Measurements from ENCODE around the gene PIM3.

Gene PIM3

DNA sequence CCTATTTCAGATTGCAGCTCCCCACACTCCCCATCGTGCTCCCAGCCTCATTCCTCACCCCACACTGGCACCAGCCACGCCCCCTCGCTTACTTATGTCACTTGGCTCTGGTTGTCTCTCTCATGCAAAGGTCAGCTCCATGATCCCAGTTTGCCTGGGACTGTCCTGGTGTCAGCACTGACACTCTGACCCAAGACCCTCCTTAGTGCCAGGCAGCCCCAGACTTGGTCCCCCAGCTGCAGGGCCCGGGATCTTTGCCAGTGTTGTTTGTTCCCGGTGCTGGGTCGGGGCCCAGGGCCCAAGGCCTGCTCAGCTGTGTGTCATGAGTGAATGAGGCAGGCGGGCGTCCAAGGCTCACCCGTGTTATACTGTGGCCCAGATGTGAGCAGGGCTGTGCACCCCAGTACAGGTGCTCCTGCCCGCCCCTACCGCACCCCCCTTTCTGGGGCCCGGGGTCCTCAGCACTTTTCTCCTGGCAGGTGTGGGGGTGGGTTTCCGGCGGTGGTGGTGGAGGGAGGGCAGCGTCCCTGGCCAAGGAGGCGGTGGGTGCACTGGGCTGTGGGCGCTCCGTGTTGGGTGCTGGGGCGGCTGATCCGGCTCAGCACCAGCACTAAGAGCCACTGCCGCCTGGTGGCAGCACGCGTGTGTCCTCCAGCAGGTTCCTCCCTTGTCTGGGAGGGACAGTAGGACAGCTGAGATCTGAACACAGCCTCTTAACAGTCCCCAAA, 32.5 kb downstream of the PIM3 start:
- peak; percentile 77 for DNase-seq

DNA sequence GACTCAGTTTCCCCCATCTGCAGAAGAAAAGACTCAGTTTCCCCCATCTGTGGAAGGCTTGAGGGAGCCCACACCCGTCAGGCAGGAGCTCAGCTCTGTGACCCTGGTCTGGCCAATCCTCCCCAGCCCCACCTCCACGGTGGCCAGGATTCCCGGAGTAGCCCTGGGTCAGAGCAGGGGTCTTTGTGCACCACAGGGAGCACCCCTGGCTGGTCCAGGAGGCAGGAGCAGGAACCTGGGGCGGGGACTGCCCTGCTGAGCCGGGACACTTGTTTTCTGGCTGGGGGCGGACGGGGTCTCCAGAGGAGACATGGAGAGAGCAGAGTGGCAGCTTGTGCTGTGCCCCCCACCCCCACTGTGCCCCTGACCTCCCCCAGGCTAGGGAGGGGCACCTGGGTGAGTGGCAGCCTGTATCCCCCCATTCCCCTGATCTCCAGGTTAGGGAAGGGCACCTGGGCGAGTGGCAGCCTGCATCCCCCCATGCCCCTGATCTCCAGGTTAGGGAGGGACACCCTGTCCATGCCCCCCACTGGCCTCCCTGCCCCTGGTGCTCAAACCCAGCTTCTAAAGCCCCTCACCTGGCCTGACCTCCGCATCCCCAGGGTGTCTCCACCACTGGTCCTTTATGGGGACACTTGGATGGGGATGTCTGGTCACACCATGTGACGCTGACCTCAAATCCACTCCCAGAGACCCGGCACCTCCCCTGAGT, 33.2 kb downstream of the PIM3 start:
- no peak for DNase-seq

DNA sequence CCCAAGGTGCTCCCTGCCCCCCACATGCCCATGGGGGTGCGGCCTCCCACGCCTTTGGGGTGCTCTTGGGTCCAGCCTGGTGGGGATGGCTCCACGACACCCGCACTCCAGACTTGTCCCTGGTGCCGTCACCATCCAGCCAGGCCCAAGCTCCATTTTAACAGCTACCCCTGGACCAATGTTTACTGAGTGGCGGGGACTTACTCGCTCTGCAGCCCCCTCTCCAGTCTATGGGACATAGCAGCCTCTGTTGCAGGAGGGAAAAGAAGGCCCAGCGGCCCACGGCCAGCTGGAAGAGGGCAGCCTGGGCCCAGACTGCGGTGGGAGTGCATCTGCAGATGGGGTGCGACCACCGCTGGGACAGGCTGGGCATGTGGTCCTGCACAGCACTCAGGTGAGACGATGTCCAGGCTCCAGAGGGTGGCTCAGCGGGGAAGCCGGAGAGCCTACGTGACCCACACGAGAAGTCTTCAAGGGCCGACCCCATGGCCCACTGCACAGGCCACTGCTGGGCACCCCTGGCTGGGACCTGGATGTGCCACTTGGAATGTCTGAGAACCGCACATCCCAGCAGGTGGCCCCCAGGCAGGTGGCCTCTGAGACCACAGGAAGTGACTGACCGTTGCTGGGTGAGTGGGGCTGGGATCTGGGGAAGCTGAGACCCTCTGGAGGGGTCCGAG, 33.9 kb downstream of the PIM3 start:
- no peak for DNase-seq

DNA sequence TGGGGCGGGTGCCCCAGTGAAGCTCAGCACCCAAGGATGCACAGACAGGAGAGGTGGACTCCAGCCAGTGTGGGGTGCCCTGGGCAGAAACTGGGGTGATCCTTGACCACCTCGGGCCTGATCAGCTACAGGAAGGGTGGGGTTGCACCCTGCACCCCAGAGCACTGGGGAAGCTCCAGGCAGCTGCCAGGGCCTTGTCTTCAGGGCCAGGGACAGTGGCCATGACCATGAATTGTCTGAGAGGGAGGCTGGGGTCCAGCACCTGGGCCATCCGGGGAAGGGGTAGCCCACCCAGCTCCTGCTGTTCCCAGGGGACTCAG, 34.4 kb downstream of the PIM3 start:
- no peak for DNase-seq

DNA sequence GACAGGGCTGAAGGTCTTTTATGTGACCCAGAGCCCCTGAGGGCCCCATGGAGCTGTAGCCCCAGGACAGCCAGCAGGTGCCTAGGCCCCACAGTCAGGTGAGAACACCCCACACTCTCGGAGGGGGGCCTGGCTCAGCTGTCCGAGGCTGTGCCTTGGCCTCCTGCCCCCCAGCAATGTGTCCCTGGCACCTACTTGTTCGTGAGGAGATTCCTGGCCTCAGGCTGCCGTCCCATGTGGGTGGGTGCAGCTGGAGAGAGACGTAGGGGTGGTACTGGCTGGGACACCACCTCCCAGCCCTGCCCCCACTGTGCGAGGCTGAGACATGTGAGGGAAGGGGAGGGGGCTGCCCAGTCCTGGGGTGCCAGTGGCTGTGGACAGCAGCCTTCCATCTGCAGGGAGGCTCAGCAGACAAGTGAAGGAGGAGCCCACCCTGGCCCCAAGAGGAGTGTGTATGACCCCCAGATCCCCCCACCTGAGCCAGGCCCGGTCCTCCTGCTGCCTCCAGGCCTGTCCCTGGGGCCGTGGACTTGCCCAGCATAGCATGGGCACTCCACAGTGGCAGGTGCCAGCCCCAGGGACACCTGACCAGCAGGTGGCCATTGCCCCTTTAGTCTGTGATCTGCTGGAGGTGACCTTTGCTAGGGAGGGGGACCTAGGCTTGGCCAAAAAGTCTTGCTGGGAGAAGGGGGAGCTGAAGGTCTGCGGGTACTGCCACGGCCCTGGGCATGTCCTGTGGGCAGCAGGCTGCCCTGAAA, 35.0 kb downstream of the PIM3 start:
- no peak for DNase-seq

DNA sequence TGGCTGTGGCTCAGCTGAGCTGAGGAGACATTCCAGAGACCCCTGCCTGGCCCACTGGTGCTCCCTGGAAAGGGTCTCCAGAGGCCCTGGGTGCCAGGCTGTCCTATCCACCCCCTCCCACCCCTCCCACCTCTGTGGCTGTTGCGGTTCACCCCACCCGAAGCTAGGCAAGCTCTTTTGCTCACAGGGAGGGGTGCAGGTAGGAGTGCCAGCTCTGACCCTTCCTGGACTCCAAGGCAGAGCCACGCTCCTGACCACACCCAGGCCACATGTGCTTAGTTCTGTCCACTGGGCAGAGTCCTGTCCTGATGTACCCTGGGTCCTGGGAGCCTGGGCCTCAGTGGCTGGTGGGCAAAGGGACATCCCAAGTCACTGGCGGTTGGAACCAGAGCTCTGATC, 35.5 kb downstream of the PIM3 start:
- no peak for DNase-seq

DNA sequence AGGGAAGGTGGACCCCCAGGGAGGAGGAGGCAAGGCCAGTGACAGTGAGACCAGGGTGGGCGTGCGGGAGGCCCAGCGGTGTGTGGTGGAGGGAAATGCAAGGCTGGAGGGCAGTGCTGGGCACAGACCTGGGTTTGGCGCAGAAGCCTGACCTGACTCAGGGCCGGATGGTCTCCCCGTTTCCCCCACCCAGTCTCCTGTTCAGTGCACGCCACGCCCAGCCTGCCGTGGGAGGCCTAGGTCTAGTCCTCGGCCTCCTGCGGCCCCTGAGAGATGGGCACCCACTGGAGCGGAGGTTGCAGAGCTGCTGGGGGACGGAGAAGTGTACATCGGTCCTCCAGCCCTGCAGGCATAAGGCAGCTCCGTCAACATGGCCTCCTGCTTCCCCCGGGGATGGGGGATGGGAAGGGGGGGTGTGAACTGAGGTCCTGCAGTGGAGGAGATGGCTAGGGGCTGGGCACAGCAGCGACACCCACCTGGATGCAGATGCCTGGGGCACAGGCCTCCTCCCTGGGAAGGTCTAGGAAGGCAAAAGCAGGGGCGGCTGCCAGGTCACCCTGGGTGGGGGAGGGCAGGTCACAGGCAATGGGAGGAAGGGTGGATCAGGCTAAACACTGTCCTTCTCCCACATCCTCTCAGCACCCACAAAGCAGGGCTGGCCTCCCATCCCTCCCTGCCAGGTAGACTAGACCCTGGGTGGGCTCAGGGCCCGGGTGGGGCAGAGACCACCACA, 36.1 kb downstream of the PIM3 start:
- no peak for DNase-seq

DNA sequence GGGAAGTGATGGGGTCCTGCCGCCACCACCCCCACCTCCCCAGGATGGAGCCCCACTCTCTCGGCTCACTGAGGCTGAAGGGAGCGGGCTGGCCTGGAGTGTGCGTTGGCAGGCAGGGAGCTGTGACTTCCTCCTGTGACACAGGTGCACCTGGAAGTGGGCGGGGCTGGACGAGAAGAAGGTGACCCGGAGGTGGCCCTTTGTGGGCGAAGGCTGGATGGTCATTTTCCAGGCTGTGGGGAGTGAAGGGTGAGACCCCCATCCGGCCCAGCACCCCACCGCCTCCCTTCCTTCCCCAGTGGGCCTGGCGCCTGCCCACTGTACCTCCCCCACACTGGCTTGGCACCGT, 36.7 kb downstream of the PIM3 start:
- no peak for DNase-seq

DNA sequence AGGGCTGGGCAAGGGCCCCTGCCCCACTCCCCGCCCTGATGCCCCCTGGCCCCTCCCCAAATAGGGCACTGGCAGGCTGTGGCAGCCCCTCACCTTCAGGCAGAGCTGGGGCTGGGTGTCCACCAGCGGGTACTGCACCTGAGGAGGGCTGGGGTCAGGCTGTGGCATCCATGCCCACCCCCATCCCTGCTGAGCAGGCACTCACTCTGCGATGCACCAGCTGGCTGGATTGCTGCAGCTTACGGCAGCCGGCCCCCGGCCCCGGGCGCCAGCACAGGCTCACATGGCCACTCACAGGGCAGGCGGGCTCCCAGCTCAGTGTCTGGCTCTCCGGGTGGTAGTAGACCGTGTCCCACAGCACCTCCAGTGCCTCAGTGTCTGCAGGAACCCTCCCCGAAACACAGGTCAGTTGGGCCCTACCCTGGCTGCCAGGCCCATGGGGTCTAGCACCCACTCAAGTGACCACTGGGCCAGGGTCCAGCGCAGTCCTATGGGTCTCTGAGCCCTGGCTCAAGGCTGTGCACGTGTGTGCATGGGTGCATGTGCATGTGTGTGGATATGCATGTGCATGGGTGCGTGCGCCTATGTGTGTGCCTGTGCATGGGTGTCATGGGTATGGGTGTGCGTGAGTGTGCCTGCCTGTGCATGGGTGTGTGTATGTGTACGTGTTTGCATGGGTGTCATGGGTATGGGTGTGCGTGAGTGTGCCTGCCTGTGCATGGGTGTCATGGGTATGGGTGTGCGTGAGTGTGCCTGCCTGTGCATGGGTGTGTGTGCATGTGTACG, 37.6 kb downstream of the PIM3 start:
- DNase-seq: no peak

DNA sequence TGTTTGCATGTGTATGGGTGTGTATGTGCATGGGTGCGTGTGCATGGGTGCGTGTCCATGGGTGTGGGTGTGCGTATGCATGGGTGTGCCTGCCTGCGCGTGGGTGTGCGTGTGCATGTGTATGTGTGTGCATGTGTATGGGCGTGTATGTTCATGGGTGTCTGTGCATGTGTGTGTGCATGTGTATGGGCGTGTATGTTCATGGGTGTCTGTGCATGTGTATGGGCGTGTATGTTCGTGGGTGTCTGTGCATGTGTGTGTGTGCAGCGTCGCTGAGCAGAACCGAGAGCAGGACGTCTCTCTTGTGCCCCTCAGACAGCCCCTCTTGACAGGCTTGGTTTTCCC, 38.1 kb downstream of the PIM3 start:
- no peak for DNase-seq

DNA sequence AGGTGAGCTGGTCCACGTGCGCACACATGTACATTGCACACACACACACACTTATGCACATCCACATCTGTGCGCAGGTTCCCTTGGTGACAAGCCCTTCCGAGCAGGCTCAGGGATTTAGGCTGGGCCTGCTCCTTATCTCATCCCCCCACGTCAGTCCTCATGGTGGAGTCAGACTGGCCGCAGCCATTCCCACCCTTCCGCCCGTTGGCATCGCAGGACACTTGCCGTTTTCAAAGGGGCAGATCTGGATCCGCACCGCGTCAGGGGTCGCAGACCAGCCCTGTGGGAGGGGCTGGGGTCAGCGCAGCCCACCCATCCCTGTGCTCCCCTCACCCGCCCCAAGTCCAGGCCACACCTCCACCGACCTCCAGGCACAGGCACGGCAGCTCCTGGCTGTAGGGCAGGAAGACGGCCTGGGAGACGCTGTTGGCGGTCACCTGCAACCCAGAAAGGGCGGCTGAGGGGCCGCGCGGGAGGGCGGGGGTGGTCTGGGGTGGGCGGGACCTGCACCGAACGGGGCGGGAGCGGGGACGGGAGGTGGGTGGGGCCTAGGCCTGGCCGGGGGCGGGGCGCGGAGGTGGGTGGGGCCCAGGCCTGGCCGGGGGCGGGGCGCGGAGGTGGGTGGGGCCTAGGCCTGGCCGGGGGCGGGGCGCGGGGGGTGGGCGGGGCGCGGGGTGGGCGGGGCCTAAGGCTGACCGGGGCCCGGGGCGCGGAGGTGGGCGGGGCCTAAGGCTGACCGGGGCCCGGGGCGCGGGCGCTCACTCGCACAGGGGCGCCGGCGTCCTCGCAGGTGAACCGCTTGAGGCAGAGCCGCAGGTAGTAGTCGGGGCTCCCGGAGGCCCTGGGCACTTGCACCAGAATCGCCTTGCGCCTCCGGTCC, 38.7 kb downstream of the PIM3 start:
- DNase-seq: peak; percentile 34

DNA sequence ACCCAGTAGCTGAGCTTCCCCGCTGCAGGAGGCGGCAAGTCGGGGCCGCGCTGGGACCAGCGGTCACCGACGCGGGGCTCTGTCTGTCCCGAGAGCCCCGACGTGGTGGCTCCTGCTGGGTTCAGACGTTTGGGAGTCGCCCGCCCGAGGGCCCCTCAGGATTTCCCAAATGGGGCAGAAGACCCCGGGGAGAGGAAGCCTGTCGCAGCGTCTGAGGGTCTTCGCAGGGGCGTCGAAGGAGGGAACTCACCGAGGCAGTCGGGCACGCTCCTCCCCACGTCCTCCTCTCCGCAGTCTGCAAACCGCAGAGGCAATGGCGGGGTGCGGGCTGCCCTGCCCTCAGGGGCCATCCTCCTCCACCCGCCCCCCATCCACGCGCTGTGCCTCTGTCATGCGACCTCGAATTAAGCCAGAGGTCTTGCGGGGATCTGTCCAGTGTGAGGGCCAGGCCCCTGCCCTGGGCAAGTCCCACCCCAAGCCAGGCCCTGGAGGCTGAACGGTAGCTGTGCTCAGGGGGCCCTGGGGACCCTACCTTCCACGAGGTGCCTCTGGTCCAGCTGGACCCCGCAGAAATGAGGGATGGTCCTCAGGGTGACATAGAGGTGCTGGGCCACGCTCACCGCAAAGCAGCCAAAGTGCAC, 39.5 kb downstream of the PIM3 start:
- DNase-seq: no peak

DNA sequence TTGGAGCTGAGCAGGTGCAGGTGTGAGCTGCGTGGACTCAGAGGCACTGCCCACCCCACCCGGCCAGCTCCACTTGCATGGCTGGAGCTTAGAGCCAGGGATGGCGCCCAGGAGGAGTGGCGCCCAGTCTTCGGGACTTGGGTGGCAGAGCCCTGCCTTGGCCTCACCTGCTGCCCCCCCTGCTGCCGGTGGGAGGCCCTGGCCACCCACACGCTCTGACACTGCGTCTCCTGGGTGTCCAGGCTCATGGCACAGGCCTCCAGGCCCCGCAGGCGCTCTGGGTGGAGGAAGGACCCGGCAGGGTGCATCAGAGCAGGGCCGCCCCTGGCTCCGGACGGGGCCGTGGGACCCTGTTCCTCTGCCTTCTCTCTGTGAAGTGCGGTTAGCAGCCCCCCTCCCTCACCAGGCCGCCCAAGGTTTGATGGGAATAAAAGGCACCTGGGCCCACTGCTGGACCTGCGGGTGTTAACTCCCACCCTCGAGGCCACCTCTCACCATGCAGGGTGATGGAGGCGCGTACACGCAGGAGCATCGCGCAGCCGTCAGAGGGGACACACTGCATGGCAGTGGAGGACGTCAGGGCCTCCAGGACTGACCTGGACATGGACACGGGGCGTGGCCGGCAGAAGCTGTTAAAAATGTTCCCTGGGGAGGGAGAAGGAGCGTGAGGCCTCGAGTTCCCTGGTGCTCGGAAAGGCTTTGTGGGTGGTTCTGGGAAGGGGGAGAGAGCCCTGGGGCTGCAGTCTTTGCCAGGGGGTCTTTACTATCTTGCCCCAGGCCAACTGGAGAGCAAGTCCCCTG, 40.2 kb downstream of the PIM3 start:
- no peak for DNase-seq

DNA sequence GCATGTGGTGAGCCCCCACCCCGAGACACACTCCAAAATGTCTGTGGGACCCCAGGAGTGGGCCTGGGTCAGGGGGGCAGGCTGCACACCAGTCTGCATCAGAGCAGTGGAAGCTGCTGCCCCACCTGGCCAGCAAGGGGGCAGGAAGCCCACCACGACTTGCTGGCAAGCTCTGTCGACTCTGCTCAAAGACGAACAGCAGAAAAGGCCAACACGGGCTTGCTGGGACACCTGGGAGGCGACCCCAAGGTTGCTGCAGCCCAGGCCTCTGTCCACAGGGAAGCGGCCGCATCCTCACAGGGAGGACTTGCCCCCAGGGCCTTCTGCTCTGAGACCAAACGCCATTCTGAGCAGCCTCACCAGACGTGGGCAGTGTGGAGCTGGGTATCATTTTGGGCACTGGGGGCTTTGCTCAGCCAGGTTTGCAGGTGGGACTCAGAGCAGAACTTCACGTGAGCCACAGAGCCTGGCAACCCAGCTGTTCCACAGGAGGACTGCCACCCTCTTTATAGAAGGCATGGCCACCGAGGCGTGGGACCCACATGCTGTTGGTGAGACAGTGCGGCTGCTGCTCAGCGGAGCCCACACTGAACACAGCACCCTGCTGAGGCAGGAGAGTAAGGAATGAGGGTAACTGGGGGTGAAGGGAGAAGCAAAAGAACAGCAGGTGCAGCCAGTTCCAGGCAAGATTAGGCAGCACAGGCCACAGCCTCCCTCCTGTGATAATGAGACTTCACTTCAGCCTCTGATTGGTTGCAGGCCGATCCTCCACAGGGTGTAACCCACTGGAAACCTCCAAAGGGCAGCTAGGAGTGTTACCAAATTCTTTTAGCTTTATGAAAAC, 41.0 kb downstream of the PIM3 start:
- no peak for DNase-seq

DNA sequence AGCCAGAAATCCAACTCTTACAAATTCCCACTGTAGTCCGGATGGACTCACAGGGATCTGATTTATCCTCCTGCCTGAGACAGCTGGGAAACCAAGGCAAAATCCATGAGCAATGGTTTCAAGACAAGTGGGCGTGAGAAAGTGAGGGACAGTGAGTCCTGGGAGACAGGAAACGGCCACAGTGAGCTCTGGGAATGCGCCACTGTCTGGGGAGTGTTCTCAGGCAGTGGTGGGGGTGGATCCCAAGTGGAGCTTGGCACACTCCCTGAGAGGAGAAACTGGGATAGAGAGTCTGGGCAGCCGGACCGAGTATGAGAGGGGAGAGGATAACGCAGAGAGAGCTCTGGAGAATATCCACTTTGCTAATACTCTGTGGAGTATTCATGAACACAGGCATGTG, 42.2 kb downstream of the PIM3 start:
- no peak for DNase-seq

DNA sequence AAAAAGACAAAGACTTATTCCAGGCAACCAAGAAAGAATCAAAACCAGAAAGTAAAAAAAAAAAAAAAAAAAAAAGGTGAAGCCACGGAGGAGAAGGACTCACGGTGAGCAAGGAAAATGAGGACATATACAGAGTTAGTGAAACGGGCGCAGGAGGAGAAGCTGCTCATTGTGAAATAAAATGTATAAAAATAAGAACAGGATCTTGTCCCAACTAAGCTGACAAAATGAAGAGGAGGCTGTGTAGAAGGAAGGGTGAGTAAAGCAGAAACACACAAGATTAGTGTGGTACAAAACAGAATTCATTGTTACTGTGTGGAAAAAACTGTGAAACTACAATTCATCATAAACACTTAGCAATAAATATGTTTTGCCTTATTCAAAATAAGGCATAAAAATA, 44.3 kb downstream of the PIM3 start:
- no peak for DNase-seq

DNA sequence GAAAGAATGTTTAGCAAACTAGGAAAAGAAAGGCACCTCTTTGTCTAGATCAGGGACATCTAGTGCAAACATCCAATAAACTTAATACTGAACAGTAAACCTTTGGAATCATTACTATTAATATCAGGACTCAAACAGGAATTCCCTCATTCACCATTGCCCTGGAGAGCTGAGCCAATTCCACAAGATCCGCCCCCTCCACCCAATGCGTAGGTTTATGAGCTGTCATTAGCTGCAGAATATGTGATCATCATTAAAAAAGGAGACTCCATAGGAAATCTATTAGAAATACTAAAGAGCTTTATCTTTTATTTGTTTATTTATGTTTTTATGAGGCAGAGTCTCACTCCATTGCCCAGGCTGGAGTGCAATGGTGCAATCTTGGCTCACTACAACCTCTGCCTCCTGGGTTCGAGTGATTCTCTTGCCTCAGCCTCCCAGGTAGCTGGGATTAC, 46.5 kb downstream of the PIM3 start:
- DNase-seq: no peak

DNA sequence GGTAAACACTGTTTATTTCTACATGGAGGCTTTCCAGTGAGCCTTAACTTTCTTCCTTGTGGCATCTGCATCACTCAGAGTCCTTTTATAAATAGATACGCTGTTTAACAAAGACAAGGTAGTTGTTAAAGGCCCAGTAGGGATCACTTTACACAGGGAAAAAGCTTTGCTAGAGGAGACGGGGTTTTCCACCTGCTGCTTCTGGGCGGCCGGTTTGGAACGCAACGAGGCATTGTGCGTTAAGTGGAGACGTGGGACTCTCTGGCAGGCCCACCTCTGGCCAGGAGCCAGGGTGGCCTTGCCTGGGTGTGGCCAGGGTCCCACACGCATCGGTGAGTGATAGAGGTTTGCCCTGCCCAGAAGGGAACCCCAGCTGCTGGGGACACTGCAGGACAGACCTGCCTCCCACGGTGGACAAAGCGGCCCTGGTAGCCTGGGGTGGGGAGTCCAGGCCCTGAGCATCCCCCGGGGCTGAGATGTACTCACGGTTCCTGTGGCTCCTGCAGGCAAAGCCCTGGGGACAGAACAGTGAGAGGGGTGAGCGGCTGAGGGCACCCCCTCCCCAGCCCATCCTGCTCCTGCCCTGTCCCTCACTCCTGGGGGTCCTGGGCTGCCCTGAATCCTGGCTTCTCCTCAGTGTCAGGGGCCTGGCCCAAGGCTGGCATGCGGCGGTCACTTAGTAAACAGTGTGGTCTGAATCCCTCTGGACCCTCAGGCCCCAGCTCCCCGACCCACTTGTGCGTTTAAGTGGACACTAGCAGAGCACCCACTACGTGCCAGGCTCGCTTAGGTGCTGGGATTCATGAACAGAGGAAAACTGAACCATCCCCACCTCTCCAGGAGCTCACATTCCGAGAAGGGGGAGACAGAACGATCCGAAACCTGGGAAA, 47.8 kb downstream of the PIM3 start:
- no peak for DNase-seq

Data from activated CD4-positive, alpha-beta T cell treated with anti-CD3 and anti-CD28 coated beads, Interleukin-10, Interleukin-2, amounts not matched to agents 100 ng/mL and 50 ng/mL, durations not matched to agents 16 hours and 8 hours (primary cell).